Measurements from ENCODE around the gene GADD45B. TPM values are rescaled to one million over a fixed set of nuclear protein-coding genes. Genes with fewer than 3 reads are reported as not detected.
A peak's percentile ranks its signal among the peaks of the same experiment; 100 is the strongest.

GADD45B gene
- total RNA-seq, 1 donor from 2014 or later = 42.3 TPM

DNA sequence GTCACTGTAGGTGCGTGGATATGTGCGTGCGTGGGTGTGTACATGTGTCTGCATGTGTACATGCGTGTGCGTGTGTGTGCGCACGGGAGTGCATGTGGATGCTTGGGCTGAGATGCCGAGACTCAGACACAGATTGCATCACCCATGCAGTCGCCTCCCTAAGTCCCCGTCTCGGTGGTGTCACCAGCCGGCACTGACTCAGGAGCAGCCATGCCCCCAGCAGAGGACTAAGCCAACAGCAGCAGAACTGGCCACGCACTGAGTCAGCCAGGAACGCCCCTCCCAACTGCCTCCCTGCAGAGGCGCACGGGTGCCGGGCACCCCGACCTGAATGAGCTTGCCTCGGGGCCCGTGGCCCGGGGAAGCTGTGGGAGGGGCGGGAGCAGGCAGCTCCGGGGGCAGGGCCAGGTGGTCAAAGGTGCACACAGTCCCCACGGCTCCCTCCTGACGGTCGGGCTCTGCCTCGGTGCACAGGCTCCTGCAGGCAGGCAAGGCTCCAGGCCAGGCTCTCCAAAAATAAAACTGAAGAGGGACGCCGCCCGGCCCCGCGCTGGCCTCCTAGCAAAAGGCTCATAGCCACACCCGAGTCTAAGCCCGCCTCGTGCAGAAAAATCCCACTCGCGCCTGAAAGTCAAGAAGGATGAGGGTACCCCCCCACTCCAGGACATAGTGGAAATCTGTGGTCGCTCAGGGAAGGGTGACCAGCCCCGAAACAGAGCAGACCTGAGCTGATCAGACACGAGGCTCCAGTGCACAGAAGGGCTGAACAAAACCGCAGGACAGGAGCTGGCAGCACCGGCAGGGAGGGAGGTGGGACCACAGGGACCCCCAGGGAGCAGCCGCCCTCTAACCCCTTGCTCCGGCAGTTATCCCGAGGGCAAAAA lies 49.2 kb downstream of the GADD45B start:
- ATAC-seq = peak; percentile 84
- peak; percentile 71 for DNase-seq
- intact Hi-C loops (cut with micrococcal nuclease) = no loop called here

GRCh38 chr19:2527171-2527570 lies 51.2 kb downstream of the GADD45B start:
- DNase-seq (no peak), ATAC-seq (no peak)
- intact Hi-C loops (cut with micrococcal nuclease) = no loop called here

- intact Hi-C loops (cut with micrococcal nuclease) = no loop called here
- DNase-seq = no peak
- no peak for ATAC-seq
Measured at GRCh38 chr19:2527686-2528085, 51.8 kb downstream of the GADD45B start.

Small RNA genes within 50 kb of the gene (microRNA-seq; reads per million reads assigned to microRNA genes)
- gene MIR7108 (ENCODE audit: borderline number of aligned reads) = not detected

Other genes with a start within 250 kb of the GADD45B start
- gene PLEKHJ1, start 239.8 kb upstream of the GADD45B start, total RNA-seq = 60.7 TPM
- gene SF3A2, start 239.3 kb upstream of the GADD45B start, total RNA-seq = 31.4 TPM
- 1.6 TPM for gene AMH, start 226.8 kb upstream of the GADD45B start, total RNA-seq
- not detected for gene JSRP1, start 219.7 kb upstream of the GADD45B start, total RNA-seq
- gene PEAK3, start 194.0 kb upstream of the GADD45B start, total RNA-seq = 0.87 TPM
- not detected for gene LINGO3, start 168.0 kb upstream of the GADD45B start, total RNA-seq
- 43.8 TPM for gene LSM7, start 147.5 kb upstream of the GADD45B start, total RNA-seq
- gene SPPL2B, start 147.4 kb upstream of the GADD45B start, total RNA-seq = 25.9 TPM
- not detected for gene TMPRSS9, start 115.9 kb upstream of the GADD45B start, total RNA-seq
- 84.1 TPM for gene TIMM13, start 48.5 kb upstream of the GADD45B start, total RNA-seq
- 17.7 TPM for gene LMNB2, start 19.2 kb upstream of the GADD45B start, total RNA-seq
- gene GNG7, start 226.6 kb downstream of the GADD45B start, total RNA-seq = 39.3 TPM
- 241 TPM for gene DIRAS1, start 245.2 kb downstream of the GADD45B start, total RNA-seq

All from left ventricle myocardium superior (tissue), 1 donor.